CD14-positive monocyte (primary cell): ENCODE results near the gene NKX3-2. TPM values are rescaled to one million over a fixed set of nuclear protein-coding genes. Genes with fewer than 3 reads are reported as not detected.

ENCODE experiments used
- DNase-seq, 3 donors: peaks; one replicate each; pipeline ENCODE4 v3.0.0-alpha.2; 2011 to 2022
- H2AFZ ChIP-seq: 2 replicates; pipeline ENCODE4 v1.6.0; 2012; ENCODE audit warnings: mild to moderate bottlenecking, low read depth, low read length, inconsistent platforms; ENCODE audit not compliant: insufficient read depth, poor library complexity, severe bottlenecking
- H3K27ac ChIP-seq, 2 donors: 1 replicate in 1 of 2; 2 replicates in 1 of 2; pipeline ENCODE4 v1.5.1; 2012 to 2013; ENCODE audit warnings: low read length in 2 of 2, control low read depth in 1 of 2, inconsistent platforms in 1 of 2, low read depth in 1 of 2, mild to moderate bottlenecking in 1 of 2
- H3K27me3 ChIP-seq, 2 donors: one replicate each; pipeline versions ENCODE4 v1.6.0 to v1.6.1; 2011 to 2013; ENCODE audit warnings: low read length in 2 of 2; ENCODE audit not compliant: control insufficient read depth in 2 of 2, insufficient read depth in 2 of 2
- H3K36me3 ChIP-seq, 2 donors: replicated peaks in 1 of 2; 1 replicate in 1 of 2; 2 replicates in 1 of 2; pipeline versions ENCODE4 v1.5.1 to v1.6.1; 2012 to 2013; ENCODE audit warnings: low read length in 2 of 2, control low read depth in 1 of 2, inconsistent platforms in 1 of 2, mild to moderate bottlenecking in 1 of 2; ENCODE audit not compliant: insufficient read depth in 2 of 2, control insufficient read depth in 1 of 2
- H3K4me1 ChIP-seq, 2 donors: 1 replicate in 1 of 2; 2 replicates in 1 of 2; pipeline versions ENCODE4 v1.5.1 to v1.6.1; 2012 to 2013; ENCODE audit warnings: low read length in 2 of 2, control low read depth in 1 of 2, inconsistent platforms in 1 of 2, mild to moderate bottlenecking in 1 of 2, moderate library complexity in 1 of 2; ENCODE audit not compliant: insufficient read depth in 2 of 2, control insufficient read depth in 1 of 2
- H3K4me2 ChIP-seq: replicated peaks from 2 replicates; pipeline ENCODE3; 2012; ENCODE audit warnings: low read length, moderate library complexity, mild to moderate bottlenecking; ENCODE audit not compliant: poor library complexity, severe bottlenecking; ENCODE audit errors: extremely low read depth
- H3K4me3 ChIP-seq, 3 experiments: fragments of 200-600 bp in 1 of 3; sonication (generic) in 1 of 3; replicated peaks in 1 of 3; 1 replicate in 2 of 3; 2 replicates in 1 of 3; pipeline ENCODE4 v1.5.1; 2011 to 2013; ENCODE audit warnings: low read length in 3 of 3, mild to moderate bottlenecking in 3 of 3, control low read depth in 2 of 3, low read depth in 2 of 3, inconsistent platforms in 1 of 3, moderate library complexity in 1 of 3
- H3K79me2 ChIP-seq: 2 replicates; pipeline ENCODE4 v1.6.0; 2012; ENCODE audit warnings: mild to moderate bottlenecking, control low read depth, inconsistent platforms, low read length, moderate library complexity; ENCODE audit not compliant: insufficient read depth
- H3K9ac ChIP-seq: 2 replicates; pipeline ENCODE4 v1.6.0; 2017; ENCODE audit warnings: low read length, mild to moderate bottlenecking; ENCODE audit not compliant: insufficient read depth, poor library complexity, severe bottlenecking
- H3K9me3 ChIP-seq, 2 donors: replicated peaks in 1 of 2; 1 replicate in 1 of 2; 2 replicates in 1 of 2; pipeline versions ENCODE4 v1.5.1 to v1.6.1; 2012 to 2013; ENCODE audit warnings: low read length in 2 of 2, control low read depth in 1 of 2; ENCODE audit not compliant: control insufficient read depth in 1 of 2, insufficient read depth in 1 of 2
- H4K20me1 ChIP-seq: 2 replicates; pipeline ENCODE4 v1.6.0; 2012; ENCODE audit warnings: mild to moderate bottlenecking, low read length, control low read depth, moderate library complexity; ENCODE audit not compliant: insufficient read depth
- H3K27ac Mint-ChIP-seq, 7 donors: one replicate each; pipeline ENCODE4 v1.8.0; 2020; ENCODE audit warnings: mild to moderate bottlenecking in 7 of 7, mixed read lengths in 7 of 7, moderate library complexity in 6 of 7, inconsistent platforms in 2 of 7
- H3K27me3 Mint-ChIP-seq, 3 donors: one replicate each; pipeline ENCODE4 v1.8.0; 2021 to 2022; ENCODE audit warnings: low read depth in 3 of 3, mild to moderate bottlenecking in 3 of 3, mixed read lengths in 3 of 3, moderate library complexity in 3 of 3, inconsistent platforms in 1 of 3
- H3K36me3 Mint-ChIP-seq, 2 donors: one replicate each; pipeline ENCODE4 v1.8.0; 2020; ENCODE audit warnings: mixed read lengths in 2 of 2, inconsistent platforms in 1 of 2, mild to moderate bottlenecking in 1 of 2
- H3K4me1 Mint-ChIP-seq: one replicate; pipeline ENCODE4 v1.8.0; 2020; ENCODE audit warnings: mild to moderate bottlenecking, mixed read lengths
- H3K4me3 Mint-ChIP-seq, 2 donors: one replicate each; pipeline ENCODE4 v1.8.0; 2020; ENCODE audit warnings: mild to moderate bottlenecking in 2 of 2, mixed read lengths in 2 of 2, moderate library complexity in 1 of 2
- H3K9me3 Mint-ChIP-seq, 7 donors: one replicate each; pipeline ENCODE4 v1.8.0; 2020 to 2022; ENCODE audit warnings: mixed read lengths in 7 of 7, mild to moderate bottlenecking in 6 of 7, moderate library complexity in 6 of 7, inconsistent platforms in 2 of 7
- CTCF ChIP-seq: fragments of 200-600 bp; IDR thresholded peaks from one replicate; pipeline ENCODE4 v1.8.0; 2022; ENCODE audit warnings: antibody characterized with exemption, mild to moderate bottlenecking
- WGBS: methylation state at CpG from one replicate; pipeline ENCODE4 v1.1.5; 2013; ENCODE audit warnings: missing lambda C conversion rate; ENCODE audit not compliant: insufficient coverage; 5-methylcytosine and 5-hydroxymethylcytosine counted together
- intact Hi-C, 2 donors: fragments of 100-400 bp; cut with micrococcal nuclease; formaldehyde crosslinking; loops; one replicate each; pipeline versions ENCODE4 v1.15.0 to v1.15.1; 2023
- polyA plus RNA-seq, 3 donors: library from polyadenylated mRNA; depleted of rRNA in 1 of 3; unstranded in 2 of 3; stranded (reverse) in 1 of 3; fragments of 300-500 nt in 2 of 3; fragments of >200 nt in 1 of 3; fragmentation: Illumina TruSeq in 2 of 3; gene quantifications; 1 replicate in 2 of 3; 2 replicates in 1 of 3; pipeline ENCODE4 v1.2.3, GENCODE V29; 2012 to 2021

The NKX3-2 gene
- polyA plus RNA-seq, 3 donors: not detected

GRCh38 chr4:13577660-13578059 is 33.4 kb upstream of the NKX3-2 start:
- Histone ChIP-seq H3K27ac (no peak overlapping the region), H3K4me2 (no peak overlapping the region), H3K4me3 (no peak overlapping the region), H3K27me3 (no peaks in the 10 kb centered on the region), H3K79me2 (no peaks in the 10 kb centered on the region), H3K36me3 (peaks cover 92 to 97% of the 10 kb centered on the region in 2 donors), H3K4me1 (peaks cover 5 to 11% of the 10 kb centered on the region in 2 donors), H2AFZ (no peak overlapping the region), H3K9me3 (no peaks in the 10 kb centered on the region), H4K20me1 (no peaks in the 10 kb centered on the region), H3K9ac (no peak overlapping the region)
- no CpG with 5 or more reads among the region's 3 CpGs for WGBS
- no peaks in the 10 kb centered on the region for H3K9me3 Mint-ChIP-seq
- H3K4me1 Mint-ChIP-seq: peaks cover 10% of the 10 kb centered on the region
- H3K27ac Mint-ChIP-seq: no peak overlapping the region
- peaks cover 82 to 93% of the 10 kb centered on the region in 2 donors for H3K36me3 Mint-ChIP-seq
- no peak for DNase-seq
- TF ChIP-seq CTCF: no peak
- no peak overlapping the region for H3K4me3 Mint-ChIP-seq
- intact Hi-C loops: no loop called here
- H3K27me3 Mint-ChIP-seq: peaks cover 0 to 2% (median 1%) of the 10 kb centered on the region in 3 donors

- TF ChIP-seq CTCF: no peak
- DNase-seq: no peak
- Histone ChIP-seq H4K20me1 (peaks cover 5% of the 10 kb centered on the region), H3K36me3 (peaks cover 75 to 90% of the 10 kb centered on the region in 2 donors), H2AFZ (no peak overlapping the region), H3K9me3 (no peaks in the 10 kb centered on the region), H3K27me3 (no peaks in the 10 kb centered on the region), H3K9ac (no peak overlapping the region), H3K79me2 (no peaks in the 10 kb centered on the region), H3K4me1 (no peaks in the 10 kb centered on the region), H3K4me3 (no peak overlapping the region), H3K27ac (no peak overlapping the region), H3K4me2 (no peak overlapping the region)
- H3K27ac Mint-ChIP-seq: no peak overlapping the region
- WGBS: 100% methylated on average over 2 of the region's 2 CpGs
- H3K36me3 Mint-ChIP-seq: peaks cover 78 to 85% of the 10 kb centered on the region in 2 donors
- intact Hi-C loops: no loop called here
- H3K4me1 Mint-ChIP-seq: no peaks in the 10 kb centered on the region
- H3K4me3 Mint-ChIP-seq: no peak overlapping the region
- peaks cover 0 to 1% (median 0%) of the 10 kb centered on the region in 3 donors for H3K27me3 Mint-ChIP-seq
- no peaks in the 10 kb centered on the region for H3K9me3 Mint-ChIP-seq
These were observed 26.6 kb upstream of the NKX3-2 start for GRCh38 chr4:13570916-13571315.
